ENCODE data around the gene WDR48.

The WDR48 gene

DNA sequence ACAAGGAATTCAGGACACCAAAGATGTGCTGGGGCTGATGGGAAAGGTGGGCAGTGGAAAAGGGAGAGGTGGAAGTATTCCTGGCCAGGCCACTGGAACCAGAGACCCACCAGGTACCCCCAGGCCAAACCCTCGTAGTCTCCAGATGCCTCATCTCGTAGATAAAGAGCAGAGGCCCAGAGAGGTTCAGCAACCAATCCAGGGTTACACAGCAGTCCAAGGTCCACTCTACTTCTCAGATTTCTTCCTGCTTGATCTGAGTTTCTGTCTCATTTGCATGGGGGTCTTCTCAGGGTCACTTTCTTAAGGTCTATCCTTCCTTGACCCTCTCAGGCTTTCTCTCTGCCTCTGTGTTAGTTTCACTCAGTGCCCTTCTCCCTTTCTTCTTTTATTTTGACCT, 60.7 kb downstream of the WDR48 start:
- Histone ChIP-seq H3K27me3 (no peaks in the 10 kb centered on the region), H3K4me1 (no peaks in the 10 kb centered on the region), H3K9me3 (no peaks in the 10 kb centered on the region), H3K36me3 (no peaks in the 10 kb centered on the region; the same call in 1 of the 2 replicates), H3K4me3 (ENCODE audit: low read depth, low read length) (no peak overlapping the region)
- DNase-seq = no peak
- TF ChIP-seq, protein P1, sequence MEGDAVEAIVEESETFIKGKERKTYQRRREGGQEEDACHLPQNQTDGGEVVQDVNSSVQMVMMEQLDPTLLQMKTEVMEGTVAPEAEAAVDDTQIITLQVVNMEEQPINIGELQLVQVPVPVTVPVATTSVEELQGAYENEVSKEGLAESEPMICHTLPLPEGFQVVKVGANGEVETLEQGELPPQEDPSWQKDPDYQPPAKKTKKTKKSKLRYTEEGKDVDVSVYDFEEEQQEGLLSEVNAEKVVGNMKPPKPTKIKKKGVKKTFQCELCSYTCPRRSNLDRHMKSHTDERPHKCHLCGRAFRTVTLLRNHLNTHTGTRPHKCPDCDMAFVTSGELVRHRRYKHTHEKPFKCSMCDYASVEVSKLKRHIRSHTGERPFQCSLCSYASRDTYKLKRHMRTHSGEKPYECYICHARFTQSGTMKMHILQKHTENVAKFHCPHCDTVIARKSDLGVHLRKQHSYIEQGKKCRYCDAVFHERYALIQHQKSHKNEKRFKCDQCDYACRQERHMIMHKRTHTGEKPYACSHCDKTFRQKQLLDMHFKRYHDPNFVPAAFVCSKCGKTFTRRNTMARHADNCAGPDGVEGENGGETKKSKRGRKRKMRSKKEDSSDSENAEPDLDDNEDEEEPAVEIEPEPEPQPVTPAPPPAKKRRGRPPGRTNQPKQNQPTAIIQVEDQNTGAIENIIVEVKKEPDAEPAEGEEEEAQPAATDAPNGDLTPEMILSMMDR (IDR thresholded peaks at IDR 0.05; ENCODE audit: low read depth, low read length) = no peak

DNA sequence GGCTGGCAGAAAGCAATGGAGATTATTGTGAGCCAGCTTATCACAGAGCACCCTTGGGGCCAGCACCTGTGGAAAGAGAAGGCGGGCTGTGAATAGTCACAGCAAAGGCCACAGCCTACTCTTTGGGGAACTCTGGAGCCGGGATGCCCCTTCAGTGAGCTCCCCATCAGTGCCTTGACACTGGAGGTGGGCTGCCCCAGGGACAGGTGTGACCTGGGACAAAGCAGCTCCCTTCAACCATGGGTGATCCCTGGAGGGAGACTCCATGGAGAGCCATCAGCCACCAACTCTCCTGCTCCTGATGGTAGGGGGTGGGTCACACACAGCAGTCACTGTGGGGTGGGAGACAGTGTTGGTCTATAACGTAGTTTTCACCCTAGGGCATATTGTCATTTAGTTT, 61.5 kb downstream of the WDR48 start:
- H3K9me3 ChIP-seq = no peaks in the 10 kb centered on the region
- no peaks in the 10 kb centered on the region for H3K27me3 ChIP-seq
- TF ChIP-seq, protein P1 (IDR thresholded peaks at IDR 0.05; ENCODE audit: low read depth, low read length) = no peak
- H3K4me3 ChIP-seq (ENCODE audit: low read depth, low read length) = no peak overlapping the region
- H3K4me1 ChIP-seq = no peaks in the 10 kb centered on the region
- H3K36me3 ChIP-seq = no peaks in the 10 kb centered on the region
- no peak for DNase-seq

DNA sequence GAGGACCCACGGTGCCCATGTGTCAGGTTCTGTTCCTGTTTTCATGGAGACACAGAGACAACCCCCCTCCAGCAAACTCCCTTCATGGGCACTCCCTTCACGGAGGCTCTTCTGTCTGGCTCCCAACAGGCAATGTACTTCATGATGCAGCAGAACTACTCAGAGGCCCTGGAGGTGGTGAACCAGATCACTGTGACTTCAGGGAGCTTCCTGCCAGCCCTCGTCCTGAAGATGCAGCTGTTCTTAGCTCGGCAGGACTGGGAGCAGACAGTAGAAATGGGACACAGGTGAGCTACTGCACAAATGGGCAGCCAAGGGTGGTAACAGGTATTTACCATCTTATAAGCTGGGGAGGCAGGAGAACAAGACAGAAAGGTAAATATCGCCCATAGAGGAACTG, 62.6 kb downstream of the WDR48 start:
- TF ChIP-seq, protein P1 (IDR thresholded peaks at IDR 0.05; ENCODE audit: low read depth, low read length) = no peak
- H3K4me3 ChIP-seq (ENCODE audit: low read depth, low read length) = no peak overlapping the region
- no peaks in the 10 kb centered on the region for H3K36me3 ChIP-seq

DNA sequence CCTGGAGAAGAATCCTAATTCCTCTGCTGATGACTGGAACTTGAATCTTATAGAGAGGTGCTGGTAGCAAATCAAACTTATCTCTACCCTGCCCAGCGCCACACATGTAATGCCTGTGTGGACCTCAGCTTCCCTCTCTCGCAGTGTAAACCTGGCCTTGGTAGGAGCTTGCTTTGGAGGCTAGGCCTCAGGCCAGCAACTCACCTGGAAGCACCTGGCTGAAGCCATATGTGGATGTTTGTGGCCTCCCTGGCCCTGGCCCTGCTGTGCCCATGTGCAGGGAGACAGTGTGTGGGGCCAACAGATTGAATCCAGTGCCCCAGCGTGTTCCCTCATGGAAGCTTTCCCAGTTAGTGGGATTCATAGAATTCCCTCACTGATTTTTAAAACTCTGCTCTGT, 64.1 kb downstream of the WDR48 start:
- no peak overlapping the region for H3K4me3 ChIP-seq (ENCODE audit: low read depth, low read length)
- no peak for DNase-seq
- TF ChIP-seq, protein P1 (IDR thresholded peaks at IDR 0.05; ENCODE audit: low read depth, low read length) = no peak
- no peaks in the 10 kb centered on the region for H3K36me3 ChIP-seq
- H3K9me3 ChIP-seq = no peaks in the 10 kb centered on the region
- H3K27me3 ChIP-seq = no peaks in the 10 kb centered on the region
- no peaks in the 10 kb centered on the region for H3K4me1 ChIP-seq

More for the DNA sequence above, 62.6 kb downstream of the WDR48 start:
- Histone ChIP-seq H3K27me3 (no peaks in the 10 kb centered on the region), H3K9me3 (no peaks in the 10 kb centered on the region), H3K4me1 (no peaks in the 10 kb centered on the region)
- DNase-seq = no peak

DNA sequence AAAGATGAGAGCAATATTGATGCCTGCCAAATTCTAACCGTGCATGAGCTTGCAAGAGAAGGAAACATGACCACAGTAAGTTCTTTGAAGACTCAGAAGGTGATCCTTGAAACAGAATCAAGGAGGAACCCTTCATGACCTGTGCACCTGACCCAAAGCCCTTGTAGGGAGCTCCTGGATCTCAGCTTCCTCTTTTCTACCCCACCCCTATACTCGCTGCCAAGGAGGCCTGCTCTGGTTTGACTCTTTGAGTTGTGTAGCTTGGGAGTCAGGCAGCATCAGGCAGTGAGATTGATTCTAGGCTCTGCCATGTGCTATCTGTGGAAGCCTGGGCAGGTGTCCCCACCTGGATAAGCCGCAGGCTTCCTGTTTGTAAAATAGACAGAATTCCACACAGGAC, 66.3 kb downstream of the WDR48 start:
- H3K9me3 ChIP-seq = no peaks in the 10 kb centered on the region
- H3K4me3 ChIP-seq (ENCODE audit: low read depth, low read length) = no peak overlapping the region
- H3K4me1 ChIP-seq = no peaks in the 10 kb centered on the region
- DNase-seq = no peak
- H3K27me3 ChIP-seq = no peaks in the 10 kb centered on the region
- TF ChIP-seq, protein P1 (IDR thresholded peaks at IDR 0.05; ENCODE audit: low read depth, low read length) = no peak
- H3K36me3 ChIP-seq = no peaks in the 10 kb centered on the region

DNA sequence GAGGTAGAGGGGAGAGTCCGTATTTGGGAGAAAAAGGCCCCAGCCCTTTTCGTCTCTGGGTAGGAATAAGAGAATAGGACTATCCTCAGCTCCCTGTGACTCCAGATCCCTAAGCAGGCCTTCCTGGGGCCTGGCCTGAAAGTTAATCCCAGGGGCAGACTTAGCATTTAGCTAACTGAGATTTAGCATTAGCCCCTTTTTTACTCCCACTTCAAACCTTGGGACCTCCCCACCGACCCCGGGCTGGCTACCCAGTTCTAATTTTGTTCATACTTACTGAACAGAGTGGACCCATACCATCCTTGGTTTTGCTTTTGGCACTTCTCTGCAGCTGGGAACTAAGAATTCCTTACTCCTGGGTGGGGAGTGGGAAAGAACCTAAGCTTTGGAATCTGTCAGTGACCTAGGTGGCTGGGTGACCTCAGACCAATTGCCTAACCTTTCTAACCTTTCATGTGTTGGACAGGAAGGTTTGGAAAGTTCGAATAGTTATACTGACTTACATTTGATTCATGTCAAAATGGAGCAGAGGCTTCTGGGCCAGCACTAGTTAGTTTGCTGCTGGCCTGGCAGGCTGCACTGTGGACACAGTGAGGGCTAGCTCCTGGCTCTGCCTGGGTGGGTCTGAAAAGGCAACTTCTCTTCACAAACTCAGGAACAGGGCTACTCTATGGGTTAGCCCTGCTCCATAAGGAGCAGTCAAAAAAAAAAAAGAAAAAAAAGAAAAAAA, 67.3 kb downstream of the WDR48 start:
- Histone ChIP-seq H3K4me3 (ENCODE audit: low read depth, low read length) (no peak overlapping the region), H3K9me3 (no peaks in the 10 kb centered on the region), H3K36me3 (no peaks in the 10 kb centered on the region), H3K4me1 (no peaks in the 10 kb centered on the region), H3K27me3 (no peaks in the 10 kb centered on the region)
- TF ChIP-seq, protein P1 (IDR thresholded peaks at IDR 0.05; ENCODE audit: low read depth, low read length) = no peak
- no peak for DNase-seq

Measured in BE2C (cell line).